Esophagus (tissue), 2 donors: ENCODE results near the gene SMIM23. TPM values are rescaled to one million over a fixed set of nuclear protein-coding genes. Genes with fewer than 3 reads are reported as not detected.

Experiments
- H3K27ac ChIP-seq, 2 donors: one replicate each; pipeline ENCODE4 v1.5.1; 2013; ENCODE audit warnings: low read depth in 2 of 2, mild to moderate bottlenecking in 2 of 2, inconsistent platforms in 1 of 2, low read length in 1 of 2, moderate library complexity in 1 of 2
- H3K27me3 ChIP-seq, 2 donors: one replicate each; pipeline ENCODE4 v1.6.1; 2013; ENCODE audit warnings: low read length in 2 of 2, control low read depth in 1 of 2, mild to moderate bottlenecking in 1 of 2; ENCODE audit not compliant: insufficient read depth in 2 of 2, control insufficient read depth in 1 of 2
- H3K36me3 ChIP-seq, 2 donors: one replicate each; pipeline ENCODE4 v1.6.1; 2013; ENCODE audit warnings: low read length in 1 of 2; ENCODE audit not compliant: control insufficient read depth in 2 of 2, insufficient read depth in 2 of 2
- H3K4me1 ChIP-seq, 2 donors: one replicate each; pipeline ENCODE4 v1.6.1; 2013; ENCODE audit warnings: low read length in 1 of 2; ENCODE audit not compliant: control insufficient read depth in 2 of 2, insufficient read depth in 2 of 2
- H3K4me3 ChIP-seq, 2 donors: one replicate each; pipeline ENCODE4 v1.5.1; 2013; ENCODE audit warnings: low read length in 2 of 2, mild to moderate bottlenecking in 2 of 2, low read depth in 1 of 2, moderate library complexity in 1 of 2
- H3K9me3 ChIP-seq, 2 donors: one replicate each; pipeline ENCODE4 v1.6.1; 2013; ENCODE audit warnings: mild to moderate bottlenecking in 2 of 2, low read depth in 1 of 2, low read length in 1 of 2, moderate library complexity in 1 of 2; ENCODE audit not compliant: control insufficient read depth in 2 of 2, insufficient read depth in 1 of 2
- WGBS, 2 donors: extraction: QIAGEN DNeasy Blood & Tissue Kit; methylation state at CpG; one replicate each; pipeline ENCODE4 v1.1.7; 2013; 5-methylcytosine and 5-hydroxymethylcytosine counted together
- polyA plus RNA-seq, 2 donors: library from polyadenylated mRNA; stranded (reverse); fragments of 200-250 nt; gene quantifications; one replicate each; pipeline ENCODE4 v1.2.3, GENCODE V29; 2013
- donor health status: healthy with polysubstance abuse.
- donor health status: Bipolar disorder and iron deficiency.

SMIM23 gene
- polyA plus RNA-seq, 2 donors: not detected

- Histone ChIP-seq H3K4me3 (no peak overlapping the region), H3K36me3 (no peaks in the 10 kb centered on the region), H3K27me3 (no peaks in the 10 kb centered on the region), H3K27ac (no peak overlapping the region), H3K9me3 (no peaks in the 10 kb centered on the region), H3K4me1 (peaks cover 0 to 3% of the 10 kb centered on the region in 2 donors)
- 83 to 88% methylated on average over 6 of the region's 6 CpGs for WGBS, 2 donors
These were observed 36.9 kb upstream of the SMIM23 start for GRCh38 chr5:171748720-171749119.

GRCh38 chr5:171749365-171749764 lies 36.3 kb upstream of the SMIM23 start:
- Histone ChIP-seq H3K9me3 (no peaks in the 10 kb centered on the region), H3K36me3 (no peaks in the 10 kb centered on the region), H3K27me3 (no peaks in the 10 kb centered on the region), H3K4me3 (no peak overlapping the region), H3K27ac (no peak overlapping the region), H3K4me1 (peaks cover 0 to 3% of the 10 kb centered on the region in 2 donors)
- WGBS, 2 donors: 87 to 92% methylated on average over 3 of the region's 3 CpGs

GRCh38 chr5:171750311-171750788 lies 35.3 kb upstream of the SMIM23 start:
- Histone ChIP-seq H3K36me3 (no peaks in the 10 kb centered on the region), H3K9me3 (no peaks in the 10 kb centered on the region), H3K4me1 (peaks cover 0 to 3% of the 10 kb centered on the region in 2 donors), H3K4me3 (no peak overlapping the region), H3K27me3 (no peaks in the 10 kb centered on the region), H3K27ac (no peak overlapping the region)
- WGBS, 2 donors: 66 to 67% methylated on average over 6 of the region's 6 CpGs

DNA sequence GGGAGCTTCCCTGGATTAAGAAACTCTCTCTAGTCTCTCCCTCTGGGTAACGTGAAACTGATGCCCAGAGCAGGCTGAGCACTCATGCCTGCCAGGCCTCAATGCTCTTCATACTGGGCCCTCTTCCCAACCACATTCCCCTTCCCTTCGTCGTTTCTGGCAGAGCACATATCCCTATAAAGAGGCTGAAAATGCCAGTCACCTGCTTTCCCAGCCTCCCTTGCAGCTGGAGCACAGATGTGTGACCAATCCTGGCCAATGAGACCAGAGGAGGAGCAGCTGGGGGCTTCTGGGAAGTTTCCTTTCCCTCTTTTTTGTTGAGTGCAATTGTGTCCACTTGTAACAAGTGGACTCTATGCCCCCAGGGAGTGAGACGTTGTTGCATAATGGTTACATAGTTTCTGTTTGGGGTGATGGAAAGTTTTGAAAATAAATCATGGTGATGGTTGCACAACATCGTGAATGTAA lies 30.2 kb upstream of the SMIM23 start:
- H3K27ac ChIP-seq: no peak overlapping the region
- WGBS, 2 donors: 48 to 61% methylated on average over 5 of the region's 5 CpGs
- no peaks in the 10 kb centered on the region for H3K9me3 ChIP-seq
- no peaks in the 10 kb centered on the region for H3K27me3 ChIP-seq
- H3K4me1 ChIP-seq: no peaks in the 10 kb centered on the region
- no peaks in the 10 kb centered on the region for H3K36me3 ChIP-seq
- H3K4me3 ChIP-seq: no peak overlapping the region

GRCh38 chr5:171757853-171758535 lies 27.6 kb upstream of the SMIM23 start:
- Histone ChIP-seq H3K27ac (no peak overlapping the region), H3K36me3 (no peaks in the 10 kb centered on the region), H3K9me3 (no peaks in the 10 kb centered on the region), H3K27me3 (no peaks in the 10 kb centered on the region), H3K4me3 (no peak overlapping the region), H3K4me1 (no peaks in the 10 kb centered on the region)
- 49 to 58% methylated on average over 4 of the region's 4 CpGs for WGBS, 2 donors

GRCh38 chr5:171759777-171760176 lies 25.8 kb upstream of the SMIM23 start:
- no peak overlapping the region for H3K27ac ChIP-seq
- H3K4me1 ChIP-seq: no peaks in the 10 kb centered on the region
- H3K4me3 ChIP-seq: no peak overlapping the region
- no peaks in the 10 kb centered on the region for H3K9me3 ChIP-seq
- no peaks in the 10 kb centered on the region for H3K27me3 ChIP-seq
- no peaks in the 10 kb centered on the region for H3K36me3 ChIP-seq
- 86 to 93% methylated on average over 1 of the region's 1 CpG for WGBS, 2 donors

DNA sequence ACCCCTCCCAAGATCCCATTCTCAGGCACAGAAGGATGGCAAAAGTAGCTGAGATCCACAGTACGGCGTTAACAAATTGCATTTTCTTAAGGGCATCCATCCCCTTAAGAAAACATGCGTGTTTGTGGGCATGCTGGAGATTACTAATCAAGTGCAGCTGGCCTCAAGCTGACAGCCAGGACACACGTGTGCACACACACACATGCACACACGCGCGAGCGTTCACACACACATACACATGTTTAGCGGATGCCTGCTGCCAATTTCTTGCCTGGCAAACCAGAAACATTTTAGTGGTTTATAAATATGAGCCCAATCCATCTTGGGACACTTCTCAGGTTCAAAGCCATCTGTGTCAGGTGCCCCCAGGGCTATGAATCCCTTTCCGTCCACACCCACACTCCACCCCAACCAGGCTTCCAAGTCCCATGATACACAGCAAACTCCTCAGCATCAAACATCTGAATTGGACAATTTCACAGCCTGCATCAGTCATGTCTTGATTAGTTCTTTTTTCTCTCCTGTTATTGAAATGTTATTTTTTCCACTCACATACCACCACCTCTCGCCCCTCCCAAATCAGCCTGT lies 23.5 kb upstream of the SMIM23 start:
- Histone ChIP-seq H3K27me3 (no peaks in the 10 kb centered on the region), H3K9me3 (no peaks in the 10 kb centered on the region), H3K4me1 (no peaks in the 10 kb centered on the region), H3K36me3 (no peaks in the 10 kb centered on the region), H3K27ac (no peak overlapping the region), H3K4me3 (no peak overlapping the region)
- 81 to 86% methylated on average over 11 of the region's 11 CpGs for WGBS, 2 donors

GRCh38 chr5:171762903-171763302 lies 22.7 kb upstream of the SMIM23 start:
- WGBS, 2 donors: 78 to 85% methylated on average over 20 of the region's 20 CpGs
- H3K36me3 ChIP-seq: no peaks in the 10 kb centered on the region
- H3K27me3 ChIP-seq: no peaks in the 10 kb centered on the region
- H3K27ac ChIP-seq: no peak overlapping the region
- H3K4me1 ChIP-seq: no peaks in the 10 kb centered on the region
- no peak overlapping the region for H3K4me3 ChIP-seq
- no peaks in the 10 kb centered on the region for H3K9me3 ChIP-seq

- WGBS, 2 donors: 90% methylated on average over 8 of the region's 8 CpGs
- H3K4me3 ChIP-seq: no peak overlapping the region
- no peaks in the 10 kb centered on the region for H3K4me1 ChIP-seq
- no peaks in the 10 kb centered on the region for H3K27me3 ChIP-seq
- H3K36me3 ChIP-seq: no peaks in the 10 kb centered on the region
- no peak overlapping the region for H3K27ac ChIP-seq
- H3K9me3 ChIP-seq: no peaks in the 10 kb centered on the region
These were observed 21.4 kb upstream of the SMIM23 start for GRCh38 chr5:171764265-171764664.

DNA sequence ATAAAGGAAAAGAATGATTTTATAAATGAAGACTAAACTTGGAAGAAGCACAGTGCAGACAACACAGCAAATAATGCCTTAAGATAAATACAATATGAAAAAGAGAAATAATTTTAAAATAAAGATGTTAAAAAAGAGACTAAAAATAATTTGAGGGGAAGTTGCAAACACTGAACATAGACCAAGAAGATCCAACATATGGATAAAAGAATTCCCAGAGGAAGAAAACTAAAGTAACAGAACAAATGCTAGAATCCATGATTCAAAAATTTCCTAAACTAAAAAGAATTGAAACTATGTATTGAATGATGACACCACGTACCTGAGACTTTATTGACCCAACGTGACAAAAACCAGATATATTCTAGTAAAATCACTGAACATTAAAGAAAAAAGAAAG lies 18.7 kb upstream of the SMIM23 start:
- Histone ChIP-seq H3K4me1 (no peaks in the 10 kb centered on the region), H3K9me3 (no peaks in the 10 kb centered on the region), H3K4me3 (no peak overlapping the region), H3K27me3 (no peaks in the 10 kb centered on the region), H3K27ac (no peak overlapping the region), H3K36me3 (no peaks in the 10 kb centered on the region)
- WGBS, 2 donors: 68 to 83% methylated on average over 2 of the region's 2 CpGs
